Measurements from ENCODE around the gene HIF3A. TPM values are rescaled to one million over a fixed set of nuclear protein-coding genes. Genes with fewer than 3 reads are reported as not detected.

HIF3A gene
- total RNA-seq = 3.5 and 6.0 TPM in 2 replicates

GRCh38 chr19:46296722-46297461 lies at the start of gene HIF3A:
Gene HIF3A, plus strand, starts transcription at chr19:46297042. Its CDS starts 35 bp downstream, at chr19:46297077.

GRCh38 chr19:46346821-46347571 lies 50.2 kb downstream of the HIF3A start, which contains the start of gene PPP5C:
Gene PPP5C, plus strand, starts transcription at chr19:46347087. Its CDS starts 10 bp downstream, at chr19:46347097.

Other genes with a start within 250 kb of the HIF3A start
- 5.0 TPM in 1 of 2 replicates, not detected in the other for gene IGFL3, start 172.4 kb upstream of the HIF3A start, total RNA-seq
- gene IGFL2, start 148.8 kb upstream of the HIF3A start, total RNA-seq = not detected in 2 replicates
- gene IGFL1, start 67.3 kb upstream of the HIF3A start, total RNA-seq = not detected in 2 replicates
- gene PPP5C, start 50.0 kb downstream of the HIF3A start, total RNA-seq = 97.8 and 102 TPM in 2 replicates
- gene CCDC8, start 116.5 kb downstream of the HIF3A start, total RNA-seq = 22.2 and 22.5 TPM in 2 replicates
- not detected in 2 replicates for gene PNMA8C, start 131.9 kb downstream of the HIF3A start, total RNA-seq
- 3.2 and 3.4 TPM in 2 replicates for gene PNMA8A, start 174.5 kb downstream of the HIF3A start, total RNA-seq
- 0.29 and 0.35 TPM in 2 replicates for gene PNMA8B, start 198.8 kb downstream of the HIF3A start, total RNA-seq